HepG2 (cell line): ENCODE data around the gene MCRIP2. TPM values are rescaled to one million over a fixed set of nuclear protein-coding genes. Genes with fewer than 3 reads are reported as not detected.

Source experiments
- ATAC-seq: fragments of 200-7000 bp; cut with Tn5 transposase; 3 replicates; pipeline ENCODE4 v1.9.1; 2020; ENCODE audit warnings: mild to moderate bottlenecking, moderate library complexity
- BruUV-seq: library from RNA; stranded (reverse); fragments of 400-500 nt; replicated peaks from 2 replicates; lab custom pipeline; 2021; lab: Mats Ljungman, UMichigan
- CTCF ChIA-PET: fragments of 300-600 bp; formaldehyde crosslinking; extraction: SDS; loops from one replicate; lab custom pipeline; 2021; ENCODE audit warnings: low total read pairs, inconsistent platforms, low intra/inter-chr PET ratio; lab: Yijun Ruan, JAX
- POLR2A ChIA-PET: fragments of 350-600 bp; sonication (Branson Sonifier 250); formaldehyde crosslinking; loops from one replicate; lab custom pipeline; 2020; ENCODE audit warnings: antibody characterized with exemption, inconsistent platforms; lab: Yijun Ruan, JAX
- DNase-seq: peaks from one replicate; pipeline ENCODE4 v3.0.0-alpha.2; 2015; ENCODE audit warnings: low spot score
- FAIRE-seq: peaks from 3 replicates; lab custom pipeline; 2011; peaks lifted over from hg19 to GRCh38; lab: Jason Lieb, UNC
- H2AFZ ChIP-seq: one replicate; pipeline ENCODE4 v1.6.1; 2011; ENCODE audit warnings: low read length, inconsistent platforms
- H3K27ac ChIP-seq: fragments of 300-600 bp; 3 replicates; pipeline ENCODE4 v1.8.0; 2011; ENCODE audit warnings: mixed run types, mild to moderate bottlenecking, mixed read lengths, low read length, inconsistent platforms; ENCODE audit not compliant: insufficient read depth; ENCODE audit errors: extremely low read length
- H3K27me3 ChIP-seq, 2 experiments: fragments of 200-600 bp in 1 of 2; 2 replicates in 1 of 2; 3 replicates in 1 of 2; pipeline versions ENCODE4 v1.6.0 to v1.8.0; 2011; ENCODE audit warnings: low read length in 2 of 2, mild to moderate bottlenecking in 2 of 2, moderate library complexity in 2 of 2, inconsistent platforms in 1 of 2; ENCODE audit not compliant: insufficient read depth in 2 of 2, control insufficient read depth in 1 of 2
- H3K36me3 ChIP-seq, 2 experiments: fragments of 200-600 bp in 1 of 2; replicated peaks in 1 of 2; 2 replicates in 1 of 2; 3 replicates in 1 of 2; pipeline versions ENCODE4 v1.5.1 to v1.8.0; 2011; ENCODE audit warnings: low read length in 2 of 2, inconsistent platforms in 1 of 2; ENCODE audit not compliant: insufficient read depth in 2 of 2, control insufficient read depth in 1 of 2
- H3K4me1 ChIP-seq: 2 replicates; pipeline ENCODE4 v1.5.1; 2012; ENCODE audit warnings: low read length, inconsistent platforms; ENCODE audit not compliant: insufficient read depth
- H3K4me2 ChIP-seq: 2 replicates; pipeline ENCODE4 v1.6.0; 2011; ENCODE audit warnings: low read depth, low read length, inconsistent platforms
- H3K4me3 ChIP-seq, 3 experiments: fragments of 200-600 bp in 1 of 3; sonication (generic), shearing (Covaris generic) in 1 of 3; replicated peaks in 1 of 3; 2 replicates each; pipeline ENCODE4 v1.5.1; 2011 to 2016; ENCODE audit warnings: low read length in 3 of 3, inconsistent platforms in 2 of 3, low read depth in 2 of 3, mild to moderate bottlenecking in 2 of 3, control low read depth in 1 of 3, mixed read lengths in 1 of 3; ENCODE audit not compliant: insufficient read depth in 1 of 3
- H3K79me2 ChIP-seq: one replicate; pipeline ENCODE4 v1.6.1; 2011; ENCODE audit warnings: low read length, inconsistent platforms; ENCODE audit not compliant: insufficient read depth
- H3K9ac ChIP-seq: 2 replicates; pipeline ENCODE4 v1.6.0; 2011; ENCODE audit warnings: mild to moderate bottlenecking, low read depth, low read length, inconsistent platforms; ENCODE audit not compliant: insufficient read depth
- H3K9me3 ChIP-seq: 2 replicates; pipeline ENCODE4 v1.5.1; 2012; ENCODE audit warnings: mild to moderate bottlenecking, low read length
- H4K20me1 ChIP-seq: 2 replicates; pipeline ENCODE4 v1.6.0; 2011; ENCODE audit warnings: inconsistent platforms, mild to moderate bottlenecking, low read length, moderate library complexity; ENCODE audit not compliant: insufficient read depth
- ATRX ChIP-seq: sonication (generic); formaldehyde crosslinking; IDR thresholded peaks from 2 replicates; pipeline ENCODE4 v1.4.0; 2020; ENCODE audit warnings: missing genetic modification reagents, borderline replicate concordance
- FOXK1 ChIP-seq: sonication (generic); formaldehyde crosslinking; IDR thresholded peaks from 2 replicates; pipeline ENCODE4 v1.4.0; 2020; ENCODE audit warnings: low read depth, missing genetic modification reagents, borderline replicate concordance
- FOXO4 ChIP-seq: sonication (generic); formaldehyde crosslinking; conservative IDR thresholded peaks from 2 replicates; pipeline ENCODE4 v1.8.1; 2023; ENCODE audit warnings: missing genetic modification reagents
- MNT ChIP-seq: fragments of 450-650 bp; IDR thresholded peaks from 2 replicates; pipeline ENCODE4 v1.6.1; 2016
- NFRKB ChIP-seq: fragments of 450-650 bp; IDR thresholded peaks from 2 replicates; pipeline ENCODE4 v1.6.1; 2017
- NR2F2 ChIP-seq: IDR thresholded peaks from 2 replicates; pipeline ENCODE4 v1.6.1; 2012; ENCODE audit warnings: low read depth, inconsistent platforms, borderline replicate concordance
- SAP130 ChIP-seq: IDR thresholded peaks from 2 replicates; pipeline ENCODE4 v1.6.1; 2016; ENCODE audit warnings: low read depth
- SNAPC2 ChIP-seq: sonication (generic); formaldehyde crosslinking; IDR thresholded peaks from 2 replicates; pipeline ENCODE4 v1.8.1; 2022; ENCODE audit warnings: mild to moderate bottlenecking, missing genetic modification reagents
- SRF ChIP-seq: IDR thresholded peaks from 2 replicates; pipeline ENCODE4 v1.6.1; 2011; ENCODE audit warnings: mild to moderate bottlenecking, low read depth, low read length, moderate library complexity
- ZNF543 ChIP-seq: sonication (generic); formaldehyde crosslinking; IDR thresholded peaks from 2 replicates; pipeline ENCODE4 v1.4.0; 2020; ENCODE audit warnings: mild to moderate bottlenecking, missing genetic modification reagents
- ZNF607 ChIP-seq: sonication (generic); formaldehyde crosslinking; IDR thresholded peaks from 2 replicates; pipeline ENCODE4 v1.5.1; 2020; ENCODE audit warnings: missing genetic modification reagents, mild to moderate bottlenecking, borderline replicate concordance
- ZNF687 ChIP-seq: sonication (generic); formaldehyde crosslinking; IDR thresholded peaks from 2 replicates; pipeline ENCODE4 v1.5.1; 2020; ENCODE audit warnings: mild to moderate bottlenecking, missing genetic modification reagents, moderate library complexity
- ZNF747 ChIP-seq: sonication (generic); formaldehyde crosslinking; IDR thresholded peaks from 2 replicates; pipeline ENCODE4 v1.8.1; 2023; ENCODE audit warnings: missing genetic modification reagents, mild to moderate bottlenecking, borderline replicate concordance
- WGBS: methylation state at CpG from one replicate; pipeline ENCODE4 v1.1.6; 2017; ENCODE audit warnings: low lambda C conversion rate; 5-methylcytosine and 5-hydroxymethylcytosine counted together
- in situ Hi-C: cut with HindIII; loops from 2 replicates; pipeline ENCODE4 v1.10.0; 2017; ENCODE audit warnings: low pct_unique_long_range_greater_than_20kb; ENCODE audit not compliant: extremely low pct_ligation_motif_present
- intact Hi-C: fragments of 100-400 bp; cut with micrococcal nuclease; formaldehyde crosslinking; loops from one replicate; pipeline ENCODE4 v1.10.0; 2022; ENCODE audit not compliant: unreplicated experiment
- polyA plus RNA-seq, 8 experiments: library from polyadenylated mRNA; depleted of rRNA in 3 of 8; stranded (reverse) in 7 of 8; unstranded in 1 of 8; fragments of >200 nt; fragmentation: Illumina TruSeq in 4 of 8; extraction: Trizol in 4 of 8; gene quantifications; 2 replicates each; pipeline versions ENCODE4 v1.2.1 to v1.2.3, GENCODE V29; 2011 to 2016; ENCODE audit warnings: low read depth in 4 of 8, missing spikeins in 1 of 8, mixed read lengths in 1 of 8; ENCODE audit not compliant: insufficient read depth in 1 of 8
- total RNA-seq, 5 experiments: library from RNA; depleted of rRNA; stranded (reverse); fragments of >200 nt; fragmentation: Illumina TruSeq; extraction: Trizol; gene quantifications; 2 replicates each; pipeline ENCODE4 v1.2.3, GENCODE V29; 2016; ENCODE audit warnings: low read depth in 1 of 5

The MCRIP2 gene
- total and polyA plus RNA-seq, 2 of the 13 experiments (the other 11 are each of a cell fraction or from before 2014, with no cell fraction given), result 39.6 to 76.7 TPM

- no peaks in the 10 kb centered on the region for H4K20me1 ChIP-seq
- H3K4me3 ChIP-seq, result peak within 1 kb of the TSS; percentile 90 to 94 (median 92)
- no peaks in the 10 kb centered on the region for H3K27me3 ChIP-seq
- ATAC-seq (peak; percentile 80), FAIRE-seq (peak; percentile 36), DNase-seq (peak; percentile 92)
- no TSS peak for BruUV-seq
- in situ Hi-C loops, result no loop called here
- no peaks in the 10 kb centered on the region; a peak in 1 of 5 replicates for H3K36me3 ChIP-seq
- peak within 1 kb of the TSS; percentile 83 for H3K9ac ChIP-seq
- ChIA-PET POLR2A (interaction anchor here (0.8 to 2.1 kb wide), 14 partner anchors 9 to 284 kb away, joined by 3 to 13 read pairs (median 3); partner anchors contain the start of genes AXIN1, RHOT2, STUB1 and WDR24), CTCF (no interaction called here)
- H3K79me2 ChIP-seq, result peaks cover 6% of the 10 kb centered on the region
- H2AFZ ChIP-seq, result no peak within 1 kb of the TSS
- H3K27ac ChIP-seq, result peak within 1 kb of the TSS; percentile 88
- H3K4me1 ChIP-seq, result peaks cover 37% of the 10 kb centered on the region
- H3K4me2 ChIP-seq, result peak within 1 kb of the TSS; percentile 99
- no peaks in the 10 kb centered on the region for H3K9me3 ChIP-seq
- WGBS, result 0% methylated on average over 8 of the region's 91 CpGs
- intact Hi-C loops, result no loop called here
- TF ChIP-seq MNT (peak; percentile 80), ZNF543 (peak; percentile 85; the same call in 1 of the 2 replicates), FOXO4 (CRISPR knock-in tag) (0 out of 2 replicates have a peak, but pooled peaks have one; percentile 41), FOXK1 (CRISPR knock-in tag) (peak; percentile 68; the same call in 1 of the 2 replicates), ZNF687 (CRISPR knock-in tag) (peak; percentile 93), NR2F2 (no peak), SRF (no peak), ZNF607 (CRISPR knock-in tag) (peak; percentile 65; the same call in 1 of the 2 replicates), NFRKB (no peak), ZNF747 (CRISPR knock-in tag) (no peak), SNAPC2 (CRISPR knock-in tag) (peak; percentile 65), SAP130 (CRISPR knock-in tag) (peak; percentile 89), ATRX (CRISPR knock-in tag) (no peak)
Measured at GRCh38 chr16:636206-637080, 5.2 kb upstream of the MCRIP2 start, which contains the start of gene METTL26. TSS of gene METTL26 (minus strand) at chr16:636305. CDS start at chr16:636290, 15 bp downstream.
